Astrocyte (in vitro differentiated cells and primary cell): ENCODE measurements around the gene MDN1. TPM values are rescaled to one million over a fixed set of nuclear protein-coding genes. Genes with fewer than 3 reads are reported as not detected.

Source experiments
- DNase-seq: peaks from one replicate; pipeline ENCODE4 v3.0.0-alpha.2; 2010; ENCODE audit warnings: low read depth
- FAIRE-seq: peaks from 2 replicates; lab custom pipeline; 2011; peaks lifted over from hg19 to GRCh38; lab: Jason Lieb, UNC
- H2AFZ ChIP-seq: 2 replicates; pipeline ENCODE4 v1.6.0; 2012; ENCODE audit warnings: low read depth, low read length, inconsistent platforms
- H3K27ac ChIP-seq: 2 replicates; pipeline ENCODE4 v1.5.1; 2011; ENCODE audit warnings: low read depth, low read length, inconsistent platforms
- H3K27me3 ChIP-seq: 2 replicates; pipeline ENCODE4 v1.6.0; 2011; ENCODE audit warnings: low read length, inconsistent platforms; ENCODE audit not compliant: insufficient read depth
- H3K36me3 ChIP-seq: 2 replicates; pipeline ENCODE4 v1.5.1; 2011; ENCODE audit warnings: low read length, inconsistent platforms; ENCODE audit not compliant: insufficient read depth
- H3K4me1 ChIP-seq: 2 replicates; pipeline ENCODE4 v1.5.1; 2011; ENCODE audit warnings: low read length, inconsistent platforms; ENCODE audit not compliant: insufficient read depth
- H3K4me2 ChIP-seq: 2 replicates; pipeline ENCODE4 v1.6.0; 2012; ENCODE audit warnings: low read length, inconsistent platforms
- H3K4me3 ChIP-seq: 2 replicates; pipeline ENCODE4 v1.5.1; 2011; ENCODE audit warnings: low read depth, mild to moderate bottlenecking, low read length, inconsistent platforms; ENCODE audit not compliant: insufficient read depth
- H3K79me2 ChIP-seq: 2 replicates; pipeline ENCODE4 v1.6.0; 2012; ENCODE audit warnings: mild to moderate bottlenecking, low read length, inconsistent platforms; ENCODE audit not compliant: insufficient read depth
- H3K9ac ChIP-seq: 2 replicates; pipeline ENCODE4 v1.6.0; 2012; ENCODE audit warnings: mild to moderate bottlenecking, low read length, inconsistent platforms
- H3K9me3 ChIP-seq: 2 replicates; pipeline ENCODE4 v1.5.1; 2012; ENCODE audit warnings: low read depth, mild to moderate bottlenecking, low read length, inconsistent platforms; ENCODE audit not compliant: insufficient read depth
- H4K20me1 ChIP-seq: 2 replicates; pipeline ENCODE4 v1.6.0; 2012; ENCODE audit warnings: low read length, inconsistent platforms; ENCODE audit not compliant: insufficient read depth
- H3K27ac Mint-ChIP-seq: one replicate; pipeline ENCODE4 v1.8.0; 2021; ENCODE audit warnings: mild to moderate bottlenecking, mixed read lengths; ENCODE audit not compliant: unreplicated experiment
- H3K27me3 Mint-ChIP-seq: one replicate; pipeline ENCODE4 v1.8.0; 2021; ENCODE audit warnings: low read depth, mixed read lengths; ENCODE audit not compliant: unreplicated experiment
- H3K36me3 Mint-ChIP-seq: one replicate; pipeline ENCODE4 v1.8.0; 2021; ENCODE audit warnings: low read depth, mixed read lengths; ENCODE audit not compliant: unreplicated experiment
- H3K4me1 Mint-ChIP-seq: one replicate; pipeline ENCODE4 v1.8.0; 2021; ENCODE audit warnings: low read depth, mixed read lengths; ENCODE audit not compliant: unreplicated experiment
- H3K4me3 Mint-ChIP-seq: one replicate; pipeline ENCODE4 v1.8.0; 2021; ENCODE audit warnings: mild to moderate bottlenecking, moderate library complexity, mixed read lengths; ENCODE audit not compliant: unreplicated experiment
- H3K9me3 Mint-ChIP-seq: one replicate; pipeline ENCODE4 v1.8.0; 2021; ENCODE audit warnings: mild to moderate bottlenecking, mixed read lengths; ENCODE audit not compliant: unreplicated experiment
- CTCF ChIP-seq: IDR thresholded peaks from 2 replicates; pipeline ENCODE4 v1.5.1; 2011; ENCODE audit warnings: low read depth, mild to moderate bottlenecking, inconsistent platforms, low read length, moderate library complexity; ENCODE audit not compliant: insufficient read depth
- EZH2 ChIP-seq: IDR thresholded peaks from 2 replicates; pipeline ENCODE4 v1.6.1; 2012; ENCODE audit warnings: mild to moderate bottlenecking, low read length, inconsistent platforms; ENCODE audit not compliant: insufficient read depth
- total RNA-seq: library from RNA; stranded (reverse); gene quantifications from 2 replicates; pipeline ENCODE4 v1.2.1, GENCODE V29; 2021

The MDN1 gene
- total RNA-seq, 1 donor from 2014 or later: 35.7 TPM

GRCh38 chr6:89843070-89843469, 23.5 kb upstream of the MDN1 start:
- Mint-ChIP-seq H3K9me3 (no peaks in the 10 kb centered on the region), H3K27me3 (no peaks in the 10 kb centered on the region), H3K27ac (peak overlapping the region; percentile 44), H3K4me3 (peak overlapping the region; percentile 28), H3K36me3 (no peaks in the 10 kb centered on the region), H3K4me1 (peaks cover 18% of the 10 kb centered on the region)
- TF ChIP-seq CTCF (no peak), EZH2 (no peak)
- Histone ChIP-seq H3K4me2 (peak overlapping the region; percentile 28), H3K4me1 (peaks cover 11% of the 10 kb centered on the region), H3K79me2 (peaks cover 65% of the 10 kb centered on the region), H3K36me3 (peaks cover 2% of the 10 kb centered on the region), H3K9me3 (no peaks in the 10 kb centered on the region), H3K27ac (no peak overlapping the region), H2AFZ (no peak overlapping the region), H3K4me3 (no peak overlapping the region), H4K20me1 (peaks cover 25% of the 10 kb centered on the region), H3K9ac (no peak overlapping the region), H3K27me3 (no peaks in the 10 kb centered on the region)
- DNase-seq: peak; percentile 49
- no peak for FAIRE-seq

GRCh38 chr6:89842228-89842627, 22.6 kb upstream of the MDN1 start:
- Histone ChIP-seq H3K36me3 (no peaks in the 10 kb centered on the region), H3K4me3 (no peak overlapping the region), H4K20me1 (peaks cover 25% of the 10 kb centered on the region), H3K79me2 (peaks cover 72% of the 10 kb centered on the region), H2AFZ (no peak overlapping the region), H3K27ac (no peak overlapping the region), H3K9ac (no peak overlapping the region), H3K27me3 (no peaks in the 10 kb centered on the region), H3K4me1 (peaks cover 11% of the 10 kb centered on the region), H3K9me3 (no peaks in the 10 kb centered on the region), H3K4me2 (no peak overlapping the region)
- peaks cover 18% of the 10 kb centered on the region for H3K4me1 Mint-ChIP-seq
- H3K36me3 Mint-ChIP-seq: peaks cover 1% of the 10 kb centered on the region
- H3K27me3 Mint-ChIP-seq: no peaks in the 10 kb centered on the region
- H3K4me3 Mint-ChIP-seq: no peak overlapping the region
- FAIRE-seq (no peak), DNase-seq (peak; percentile 17)
- no peak overlapping the region for H3K27ac Mint-ChIP-seq
- no peak for TF ChIP-seq EZH2
- TF ChIP-seq CTCF: no peak
- peaks cover 2% of the 10 kb centered on the region for H3K9me3 Mint-ChIP-seq

- peak; percentile 16 for DNase-seq
- no peaks in the 10 kb centered on the region for H3K9me3 ChIP-seq
- no peak for FAIRE-seq
- H3K4me1 ChIP-seq: peaks cover 11% of the 10 kb centered on the region
- TF ChIP-seq CTCF (no peak), EZH2 (no peak)
- H3K27me3 ChIP-seq: no peaks in the 10 kb centered on the region
- Mint-ChIP-seq H3K4me1 (peaks cover 18% of the 10 kb centered on the region), H3K9me3 (peaks cover 2% of the 10 kb centered on the region), H3K27me3 (no peaks in the 10 kb centered on the region), H3K27ac (no peak overlapping the region), H3K36me3 (peaks cover 3% of the 10 kb centered on the region), H3K4me3 (no peak overlapping the region)
- peaks cover 80% of the 10 kb centered on the region for H3K79me2 ChIP-seq
- no peak overlapping the region for H3K27ac ChIP-seq
- H3K9ac ChIP-seq: no peak overlapping the region
- H3K36me3 ChIP-seq: no peaks in the 10 kb centered on the region
- no peak overlapping the region for H2AFZ ChIP-seq
- peak overlapping the region; percentile 23 for H3K4me2 ChIP-seq
- peaks cover 19% of the 10 kb centered on the region for H4K20me1 ChIP-seq
- H3K4me3 ChIP-seq: no peak overlapping the region
Measured at GRCh38 chr6:89840538-89840937, 20.9 kb upstream of the MDN1 start.
